NCI-H446 treated with DMSO at 0.1 percent for 48 hours (cell line): ENCODE data around the gene AKT1.
"Not testable (repeated sequence)": the region's sequence is repeated elsewhere in the genome, so short reads cannot be mapped to it uniquely, and the experiment has no call there.

ENCODE experiments used
- DNase-seq: peaks from one replicate; lab custom pipeline; 2025; lab: John Stamatoyannopoulos, UW

The AKT1 gene

DNA sequence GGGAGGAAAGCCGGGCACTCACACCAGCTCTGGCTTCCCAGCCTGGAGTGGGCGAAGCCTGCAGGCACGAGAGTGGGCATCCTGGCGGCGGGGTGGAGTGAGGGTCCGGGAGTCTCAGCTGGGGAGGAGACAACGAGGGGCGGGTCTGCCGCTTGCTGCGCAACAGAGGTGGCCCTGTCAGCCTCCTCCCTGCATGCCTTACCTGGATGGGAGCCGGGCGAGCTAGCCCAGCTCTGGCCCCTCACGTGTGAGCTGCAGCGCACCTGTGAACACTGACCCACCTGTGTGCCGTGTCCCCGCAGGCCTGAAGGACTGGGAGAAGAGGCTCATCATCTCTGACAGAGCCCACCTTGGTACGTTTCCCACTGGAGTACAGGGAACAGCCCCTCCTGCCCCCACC lies 56.5 kb downstream of the AKT1 start:
- DNase-seq: no peak

DNA sequence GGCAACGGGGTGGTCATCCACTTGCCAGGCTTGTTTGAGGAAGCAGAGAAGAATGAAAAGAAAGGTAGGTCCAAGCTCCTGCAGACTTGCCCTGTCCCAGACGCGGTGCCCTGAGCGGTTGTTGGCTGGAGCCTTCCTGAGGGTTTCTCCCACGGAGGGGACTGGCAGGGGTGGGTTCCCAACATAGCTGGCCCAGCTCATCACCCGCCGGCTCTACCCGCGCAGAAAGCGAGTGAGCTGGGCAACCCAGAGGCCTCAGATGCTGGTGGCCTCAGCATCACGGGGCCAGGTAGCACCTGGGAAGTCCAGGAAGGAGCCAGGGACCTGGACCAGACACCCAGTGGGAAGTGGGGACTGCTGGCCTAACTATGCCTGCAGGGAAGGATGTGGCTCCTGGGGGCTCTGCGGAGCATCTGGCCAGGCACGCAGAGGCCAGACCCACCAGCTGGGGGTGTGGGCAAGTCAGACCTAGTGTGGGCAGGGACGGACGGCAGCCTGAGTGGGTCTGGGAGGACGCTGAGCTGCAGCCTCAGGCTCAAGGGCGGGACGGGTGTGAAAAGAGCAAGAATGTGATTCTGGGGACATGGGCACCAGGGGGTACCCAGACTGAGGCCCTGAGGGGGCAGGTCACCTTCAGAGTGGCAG lies 57.1 kb downstream of the AKT1 start:
- DNase-seq: no peak

DNA sequence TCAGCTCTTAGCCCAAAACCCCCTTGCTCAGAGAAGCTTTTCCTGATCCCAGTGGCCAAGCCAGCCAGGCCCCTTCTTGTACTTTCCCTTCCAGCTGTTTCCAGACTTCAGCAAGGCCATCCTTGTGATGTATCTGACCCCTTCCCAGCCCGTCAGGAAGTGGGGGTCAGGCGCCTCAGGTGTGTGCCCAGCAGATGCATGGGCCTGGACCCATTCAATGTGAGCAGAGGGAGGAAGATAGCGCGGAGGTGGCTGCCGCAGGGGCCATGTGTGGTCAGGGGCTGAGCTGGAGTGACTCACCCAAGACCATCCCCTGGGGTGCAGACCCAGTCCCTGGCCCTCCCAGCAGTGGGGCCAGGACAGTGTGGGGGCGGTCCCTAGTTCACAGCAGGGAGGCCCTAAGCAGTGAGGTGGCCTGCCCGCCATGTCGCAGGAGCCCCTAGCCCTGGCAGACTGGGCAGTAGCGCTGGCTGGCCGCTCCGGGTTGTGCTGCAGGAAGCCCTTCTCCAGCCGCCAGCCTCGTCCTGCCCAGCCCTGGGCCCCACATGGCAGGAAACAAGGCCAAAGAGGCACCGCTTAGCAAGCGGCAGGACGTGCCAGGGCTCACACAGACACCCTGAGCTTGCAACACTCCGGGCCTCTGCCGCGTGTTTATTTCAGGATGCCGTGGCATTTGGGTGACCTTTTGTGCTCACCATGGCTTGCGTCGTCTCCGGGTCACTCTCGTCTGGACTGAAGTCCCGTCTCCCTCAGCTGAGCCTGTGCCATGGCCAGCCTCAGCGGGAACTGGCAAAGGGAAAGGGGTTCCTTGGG lies 59.5 kb downstream of the AKT1 start:
- DNase-seq: no peak

GRCh38 chr14:104734991-104735779 lies 60.4 kb downstream of the AKT1 start:
- DNase-seq: no peak

DNA sequence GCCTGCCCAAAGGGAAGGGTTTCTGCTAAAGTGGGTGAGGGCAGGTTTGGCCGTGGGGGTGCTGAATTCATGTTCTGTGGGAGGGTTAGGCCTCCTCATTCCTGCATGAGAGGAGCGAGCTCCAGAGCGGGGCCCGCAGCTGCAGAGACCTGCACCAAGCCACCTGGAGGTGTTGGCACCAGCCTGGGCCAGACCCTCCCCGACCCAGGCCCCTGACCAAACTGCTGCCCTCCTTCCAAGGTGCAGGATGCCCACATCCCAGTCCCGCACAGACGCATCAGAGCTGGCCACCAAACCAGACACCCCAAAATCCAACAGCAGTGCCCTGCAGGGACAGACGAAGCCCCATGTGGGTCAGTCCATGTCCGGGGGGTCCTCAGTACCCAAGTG lies 61.0 kb downstream of the AKT1 start:
- DNase-seq: no peak

- DNase-seq: no peak
Measured at GRCh38 chr14:104734051-104734587, 61.4 kb downstream of the AKT1 start.

DNA sequence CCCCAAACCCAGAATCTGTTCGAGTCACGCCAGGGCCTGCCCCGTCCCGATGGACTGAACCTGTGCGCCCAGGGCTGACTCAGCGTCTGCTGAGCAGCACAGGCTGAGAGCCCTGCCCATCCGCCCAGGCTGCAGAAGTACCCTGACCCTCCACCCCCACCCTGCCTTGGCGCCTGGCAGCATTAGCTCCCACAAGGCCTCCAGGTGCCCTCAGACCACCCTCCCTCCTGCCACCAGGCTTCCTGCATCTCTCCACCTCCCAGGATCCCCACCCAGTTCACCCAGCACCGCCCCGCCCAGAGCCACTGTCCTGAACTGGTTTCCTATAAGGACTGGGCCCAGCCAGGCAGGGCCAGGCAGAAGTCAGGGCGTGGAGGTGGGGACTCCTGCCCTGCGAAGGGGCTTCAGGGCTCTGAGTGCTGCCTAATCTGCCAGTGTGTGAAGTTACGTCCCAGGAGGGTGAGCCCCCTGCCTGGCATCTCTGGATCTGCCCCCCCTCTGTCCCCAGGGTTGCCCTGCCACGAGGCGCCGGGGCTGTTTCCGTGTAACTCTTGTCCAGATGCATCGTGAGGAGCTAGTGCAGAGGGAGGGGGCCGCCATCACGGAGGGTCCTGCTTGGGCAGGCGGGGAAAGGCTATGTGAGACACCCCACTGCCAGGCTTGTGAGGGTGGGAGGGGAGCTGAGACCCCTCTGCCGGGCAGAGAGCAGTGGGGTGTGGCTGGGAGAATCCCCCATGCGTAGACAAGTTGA lies 62.4 kb downstream of the AKT1 start:
- DNase-seq: no peak

DNA sequence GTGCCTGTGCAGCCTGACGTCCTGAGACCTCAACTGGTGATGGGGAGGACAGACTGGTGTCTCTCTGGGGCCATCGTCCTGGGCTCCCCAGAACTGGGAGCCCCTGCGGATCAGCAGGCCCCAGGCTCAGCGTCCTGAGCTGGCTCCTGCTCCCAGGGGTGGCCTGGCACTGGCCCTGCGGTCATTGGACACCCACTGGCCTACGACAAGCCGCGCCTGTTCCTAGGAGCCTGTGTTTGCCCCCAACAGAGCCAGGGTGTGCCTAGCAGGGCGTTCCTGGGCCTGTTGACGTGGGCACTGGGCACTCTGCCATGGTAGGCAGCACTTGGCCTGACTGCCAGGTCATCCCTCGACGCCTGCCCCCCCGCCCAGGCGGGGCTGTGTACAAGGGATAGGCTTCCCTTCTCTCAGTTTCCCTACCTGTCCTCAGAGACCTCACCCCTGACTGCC lies 63.2 kb downstream of the AKT1 start:
- no peak for DNase-seq

GRCh38 chr14:104731320-104732294 lies 63.9 kb downstream of the AKT1 start:
- DNase-seq: no peak

- DNase-seq: no peak
Measured at GRCh38 chr14:104730487-104730886, 65.1 kb downstream of the AKT1 start.

DNA sequence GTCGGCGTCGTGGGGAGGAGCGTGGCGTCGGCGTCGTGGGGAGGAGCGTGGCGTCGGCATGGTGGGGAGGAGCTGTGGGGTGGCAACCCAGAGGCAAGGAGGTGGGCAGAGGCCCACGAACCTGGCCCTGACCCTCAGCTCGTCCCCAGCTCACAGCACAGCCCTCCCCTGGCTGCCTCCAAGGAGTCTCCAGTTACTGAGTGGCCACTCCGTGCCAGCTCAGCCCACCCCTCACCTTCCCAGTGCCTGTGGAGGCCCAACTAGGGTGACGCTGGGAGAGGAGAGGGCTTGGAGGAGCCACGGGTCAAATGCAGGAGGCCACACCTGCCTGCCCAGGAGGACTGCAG lies 65.7 kb downstream of the AKT1 start:
- no peak for DNase-seq

- DNase-seq: not testable (repeated sequence)
Measured at GRCh38 chr14:104729176-104729834, 66.2 kb downstream of the AKT1 start.

- DNase-seq: no peak
Measured at GRCh38 chr14:104728631-104729030, 66.9 kb downstream of the AKT1 start.

DNA sequence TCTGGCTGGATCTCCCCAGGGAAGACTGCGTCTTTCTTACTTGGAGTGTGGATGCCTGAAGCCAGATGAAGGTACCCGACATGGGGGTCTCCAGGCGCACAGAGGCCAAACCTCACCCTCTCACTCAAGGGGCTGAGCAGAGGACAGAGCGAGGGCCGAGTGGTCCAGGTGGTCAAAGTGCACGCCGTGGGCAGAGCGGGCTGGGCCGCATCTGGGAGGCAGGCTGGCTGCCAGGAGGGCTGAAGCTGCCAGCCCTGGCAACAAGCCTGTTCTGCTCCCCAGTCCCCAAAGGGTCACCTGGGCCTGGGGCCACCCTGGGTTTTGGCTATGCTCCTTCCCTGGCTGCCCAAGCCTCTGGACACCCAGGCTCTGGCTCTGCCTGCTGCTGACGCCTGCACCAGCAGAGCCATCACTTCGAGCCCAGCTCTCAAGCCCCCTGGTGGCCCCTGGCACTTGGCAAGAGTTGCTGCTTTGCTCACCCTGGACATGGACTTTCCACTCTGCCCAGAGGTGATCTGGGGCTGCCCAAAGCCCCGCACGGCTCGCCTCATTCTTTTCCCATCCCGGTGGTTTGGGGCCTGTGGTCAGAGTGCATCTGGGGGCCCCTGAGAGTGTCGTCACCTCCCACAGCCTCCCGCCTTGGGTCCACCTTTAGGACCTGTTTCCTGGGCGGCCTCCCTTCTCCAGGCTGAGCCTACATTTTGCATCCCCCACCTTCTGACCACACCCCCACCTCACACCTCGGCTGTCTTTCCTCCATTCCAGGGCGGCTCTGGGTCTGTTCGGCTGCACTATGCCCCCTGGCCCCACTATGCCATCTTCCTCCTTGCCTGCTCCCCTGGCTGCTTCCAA lies 68.7 kb downstream of the AKT1 start:
- no peak for DNase-seq

GRCh38 chr14:104725772-104726548 lies 69.6 kb downstream of the AKT1 start:
- DNase-seq: no peak

- DNase-seq: no peak
Measured at GRCh38 chr14:104724981-104725771, 70.4 kb downstream of the AKT1 start.

DNA sequence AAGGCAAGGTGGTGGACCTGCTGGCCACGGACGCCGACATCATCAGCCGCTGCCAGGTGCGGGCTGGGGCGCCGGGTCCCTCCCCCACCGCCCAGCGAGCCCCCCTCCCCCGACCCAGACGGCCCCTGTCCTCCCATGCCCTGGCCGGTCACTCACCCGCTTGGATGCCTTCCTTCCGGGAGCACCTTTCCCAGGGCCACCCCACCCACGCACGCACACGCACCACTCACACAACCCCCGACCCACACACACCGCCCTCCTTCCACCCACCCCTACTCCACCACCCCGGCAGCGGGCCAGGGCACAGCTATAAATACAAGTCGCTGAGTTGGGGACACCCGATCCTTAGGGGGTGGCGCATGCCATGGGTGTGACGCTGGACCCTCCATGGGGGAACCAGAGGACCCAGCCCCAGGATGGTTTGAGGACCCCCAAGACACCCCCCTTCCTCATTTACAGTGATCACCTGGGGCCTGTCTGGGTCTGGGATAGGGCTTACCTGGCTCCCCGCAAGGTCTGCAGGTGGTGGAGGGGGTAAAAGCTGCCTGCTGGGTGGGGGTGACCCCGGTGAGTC lies 71.1 kb downstream of the AKT1 start:
- DNase-seq: no peak
